K562 (cell line): Measurements from ENCODE around the gene HPSE2.

Source experiments
- BRCA1 ChIP-seq, 2 experiments: fragments of 450-650 bp in 1 of 2; sonication (generic) in 1 of 2; formaldehyde crosslinking in 1 of 2; IDR thresholded peaks; 2 replicates each; pipeline versions ENCODE4 v1.5.0 to v1.6.1; 2017 to 2020; ENCODE audit warnings: mild to moderate bottlenecking in 1 of 2, missing genetic modification reagents in 1 of 2
- MTF1 ChIP-seq: fragments of 250-450 bp; sonication (Bioruptor Pico); IDR thresholded peaks from 2 replicates; pipeline ENCODE4 v1.9.0; 2021; ENCODE audit warnings: moderate library complexity, mild to moderate bottlenecking, inconsistent platforms, borderline replicate concordance
- MYBL2 ChIP-seq, 2 experiments: fragments of 450-650 bp in 1 of 2; sonication (generic) in 1 of 2; formaldehyde crosslinking in 1 of 2; IDR thresholded peaks; 2 replicates each; pipeline versions ENCODE4 v1.6.1 to v1.8.1; 2017 to 2022; ENCODE audit warnings: borderline replicate concordance in 1 of 2, inconsistent platforms in 1 of 2, low read depth in 1 of 2, mild to moderate bottlenecking in 1 of 2, missing genetic modification reagents in 1 of 2, moderate library complexity in 1 of 2
- TAF1 ChIP-seq: IDR thresholded peaks from 2 replicates; pipeline ENCODE4 v1.6.1; 2011; ENCODE audit warnings: mild to moderate bottlenecking, low read length, moderate library complexity; ENCODE audit not compliant: insufficient read depth, control insufficient read depth, severe bottlenecking; ENCODE audit errors: extremely low read depth
- ZNF408 ChIP-seq: fragments of 250-450 bp; sonication (Bioruptor Pico); IDR thresholded peaks from 2 replicates; pipeline ENCODE4 v1.4.0; 2020; ENCODE audit warnings: low read depth, mild to moderate bottlenecking, moderate library complexity
- ZNF436 ChIP-seq: fragments of 250-450, 450-650 bp; sonication (Bioruptor Pico); formaldehyde crosslinking; IDR thresholded peaks from 2 replicates; pipeline ENCODE4 v1.7.0; 2020; ENCODE audit warnings: mild to moderate bottlenecking
- TF ChIP-seq, protein P1 (sequence below): fragments of 150-350 bp; conservative IDR thresholded peaks from 2 replicates; pipeline ENCODE4 v1.6.1; 2014; ENCODE audit warnings: low read length
- TF ChIP-seq, protein P2 (sequence below): sonication (generic); formaldehyde crosslinking; IDR thresholded peaks from 2 replicates; pipeline ENCODE4 v1.5.0; 2020; ENCODE audit warnings: missing genetic modification reagents
- TF ChIP-seq, protein P3 (sequence below), 2 experiments: fragments of 450-650 bp; formaldehyde crosslinking in 1 of 2; IDR thresholded peaks; 2 replicates each; pipeline versions ENCODE4 v1.4.0 to v1.6.1; 2014 to 2020; ENCODE audit warnings: mild to moderate bottlenecking in 2 of 2, borderline replicate concordance in 1 of 2, low read depth in 1 of 2
- TF ChIP-seq, protein P4 (sequence below): sonication (generic); formaldehyde crosslinking; IDR thresholded peaks from 2 replicates; pipeline ENCODE4 v1.8.0; 2022; ENCODE audit warnings: missing genetic modification reagents, mild to moderate bottlenecking, borderline replicate concordance
- TF ChIP-seq, protein P5 (sequence below), 3 experiments: IDR thresholded peaks in 2 of 3; conservative IDR thresholded peaks in 1 of 3; 2 replicates each; pipeline ENCODE4 v1.5.1; 2011 to 2012; ENCODE audit warnings: low read length in 3 of 3, mild to moderate bottlenecking in 3 of 3, control low read depth in 2 of 3, improper control_type of control experiment in 1 of 3, inconsistent platforms in 1 of 3, low read depth in 1 of 3, mixed read lengths in 1 of 3, moderate library complexity in 1 of 3; ENCODE audit not compliant: insufficient read depth in 2 of 3
- TF ChIP-seq, protein P6 (sequence below): fragments of 250-450 bp; sonication (Bioruptor Pico); IDR thresholded peaks from 2 replicates; pipeline ENCODE4 v1.5.0; 2020; ENCODE audit warnings: mild to moderate bottlenecking

DNA sequence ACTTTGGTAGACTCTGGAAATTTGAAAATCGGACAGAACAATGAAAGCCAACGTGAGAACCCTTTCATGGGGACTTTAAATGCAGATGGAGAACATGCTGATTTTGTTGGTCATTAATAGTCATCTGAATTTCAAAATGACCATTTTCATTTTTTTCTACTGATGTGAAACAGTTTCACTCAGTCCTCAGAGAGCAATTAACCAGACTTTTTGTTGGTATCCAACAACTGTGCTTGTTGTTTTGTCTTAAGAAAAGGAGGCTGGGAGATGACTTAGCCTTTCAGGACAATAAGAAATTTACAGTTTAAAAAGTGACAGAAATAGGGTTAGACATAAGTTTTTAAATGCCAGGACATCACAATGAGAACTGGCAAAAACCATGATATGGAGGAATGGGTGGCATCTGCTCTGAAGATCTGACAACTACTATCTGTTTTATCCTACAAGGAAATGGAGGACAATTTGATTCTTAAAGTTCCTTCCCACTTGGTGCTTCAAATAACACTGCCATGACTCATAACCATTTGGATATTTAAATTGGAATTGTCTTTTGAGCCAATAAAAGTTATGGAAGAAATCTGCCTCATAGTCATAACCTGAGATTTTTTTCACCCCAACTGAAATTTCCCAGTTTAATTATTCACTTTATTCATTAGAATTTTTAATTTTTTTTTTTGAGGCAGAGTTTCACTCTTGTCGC lies 701.8 kb downstream of the HPSE2 start:
- TF ChIP-seq, protein P1, sequence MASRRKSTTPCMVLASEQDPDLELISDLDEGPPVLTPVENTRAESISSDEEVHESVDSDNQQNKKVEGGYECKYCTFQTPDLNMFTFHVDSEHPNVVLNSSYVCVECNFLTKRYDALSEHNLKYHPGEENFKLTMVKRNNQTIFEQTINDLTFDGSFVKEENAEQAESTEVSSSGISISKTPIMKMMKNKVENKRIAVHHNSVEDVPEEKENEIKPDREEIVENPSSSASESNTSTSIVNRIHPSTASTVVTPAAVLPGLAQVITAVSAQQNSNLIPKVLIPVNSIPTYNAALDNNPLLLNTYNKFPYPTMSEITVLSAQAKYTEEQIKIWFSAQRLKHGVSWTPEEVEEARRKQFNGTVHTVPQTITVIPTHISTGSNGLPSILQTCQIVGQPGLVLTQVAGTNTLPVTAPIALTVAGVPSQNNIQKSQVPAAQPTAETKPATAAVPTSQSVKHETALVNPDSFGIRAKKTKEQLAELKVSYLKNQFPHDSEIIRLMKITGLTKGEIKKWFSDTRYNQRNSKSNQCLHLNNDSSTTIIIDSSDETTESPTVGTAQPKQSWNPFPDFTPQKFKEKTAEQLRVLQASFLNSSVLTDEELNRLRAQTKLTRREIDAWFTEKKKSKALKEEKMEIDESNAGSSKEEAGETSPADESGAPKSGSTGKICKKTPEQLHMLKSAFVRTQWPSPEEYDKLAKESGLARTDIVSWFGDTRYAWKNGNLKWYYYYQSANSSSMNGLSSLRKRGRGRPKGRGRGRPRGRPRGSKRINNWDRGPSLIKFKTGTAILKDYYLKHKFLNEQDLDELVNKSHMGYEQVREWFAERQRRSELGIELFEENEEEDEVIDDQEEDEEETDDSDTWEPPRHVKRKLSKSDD, result no peak
- TF ChIP-seq TAF1 (no peak), ZNF436 (CRISPR knock-in tag) (no peak), MYBL2 (IDR thresholded peaks at IDR 0.05; ENCODE audit: low read depth) (no peak), MYBL2 (CRISPR knock-in tag; IDR thresholded peaks at IDR 0.05; ENCODE audit: borderline replicate concordance) (no peak), MTF1 (CRISPR knock-in tag) (no peak), ZNF408 (CRISPR knock-in tag) (no peak), BRCA1 (IDR thresholded peaks at IDR 0.05) (no peak), BRCA1 (CRISPR knock-in tag; IDR thresholded peaks at IDR 0.05) (no peak)
- TF ChIP-seq, protein P2, sequence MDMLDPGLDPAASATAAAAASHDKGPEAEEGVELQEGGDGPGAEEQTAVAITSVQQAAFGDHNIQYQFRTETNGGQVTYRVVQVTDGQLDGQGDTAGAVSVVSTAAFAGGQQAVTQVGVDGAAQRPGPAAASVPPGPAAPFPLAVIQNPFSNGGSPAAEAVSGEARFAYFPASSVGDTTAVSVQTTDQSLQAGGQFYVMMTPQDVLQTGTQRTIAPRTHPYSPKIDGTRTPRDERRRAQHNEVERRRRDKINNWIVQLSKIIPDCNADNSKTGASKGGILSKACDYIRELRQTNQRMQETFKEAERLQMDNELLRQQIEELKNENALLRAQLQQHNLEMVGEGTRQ (CRISPR knock-in tag), result no peak
- TF ChIP-seq, protein P3, sequence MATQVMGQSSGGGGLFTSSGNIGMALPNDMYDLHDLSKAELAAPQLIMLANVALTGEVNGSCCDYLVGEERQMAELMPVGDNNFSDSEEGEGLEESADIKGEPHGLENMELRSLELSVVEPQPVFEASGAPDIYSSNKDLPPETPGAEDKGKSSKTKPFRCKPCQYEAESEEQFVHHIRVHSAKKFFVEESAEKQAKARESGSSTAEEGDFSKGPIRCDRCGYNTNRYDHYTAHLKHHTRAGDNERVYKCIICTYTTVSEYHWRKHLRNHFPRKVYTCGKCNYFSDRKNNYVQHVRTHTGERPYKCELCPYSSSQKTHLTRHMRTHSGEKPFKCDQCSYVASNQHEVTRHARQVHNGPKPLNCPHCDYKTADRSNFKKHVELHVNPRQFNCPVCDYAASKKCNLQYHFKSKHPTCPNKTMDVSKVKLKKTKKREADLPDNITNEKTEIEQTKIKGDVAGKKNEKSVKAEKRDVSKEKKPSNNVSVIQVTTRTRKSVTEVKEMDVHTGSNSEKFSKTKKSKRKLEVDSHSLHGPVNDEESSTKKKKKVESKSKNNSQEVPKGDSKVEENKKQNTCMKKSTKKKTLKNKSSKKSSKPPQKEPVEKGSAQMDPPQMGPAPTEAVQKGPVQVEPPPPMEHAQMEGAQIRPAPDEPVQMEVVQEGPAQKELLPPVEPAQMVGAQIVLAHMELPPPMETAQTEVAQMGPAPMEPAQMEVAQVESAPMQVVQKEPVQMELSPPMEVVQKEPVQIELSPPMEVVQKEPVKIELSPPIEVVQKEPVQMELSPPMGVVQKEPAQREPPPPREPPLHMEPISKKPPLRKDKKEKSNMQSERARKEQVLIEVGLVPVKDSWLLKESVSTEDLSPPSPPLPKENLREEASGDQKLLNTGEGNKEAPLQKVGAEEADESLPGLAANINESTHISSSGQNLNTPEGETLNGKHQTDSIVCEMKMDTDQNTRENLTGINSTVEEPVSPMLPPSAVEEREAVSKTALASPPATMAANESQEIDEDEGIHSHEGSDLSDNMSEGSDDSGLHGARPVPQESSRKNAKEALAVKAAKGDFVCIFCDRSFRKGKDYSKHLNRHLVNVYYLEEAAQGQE (IDR thresholded peaks at IDR 0.05; ENCODE audit: borderline replicate concordance), result no peak
- TF ChIP-seq, protein P3 (CRISPR knock-in tag; IDR thresholded peaks at IDR 0.05; ENCODE audit: low read depth), result no peak
- TF ChIP-seq, protein P4, sequence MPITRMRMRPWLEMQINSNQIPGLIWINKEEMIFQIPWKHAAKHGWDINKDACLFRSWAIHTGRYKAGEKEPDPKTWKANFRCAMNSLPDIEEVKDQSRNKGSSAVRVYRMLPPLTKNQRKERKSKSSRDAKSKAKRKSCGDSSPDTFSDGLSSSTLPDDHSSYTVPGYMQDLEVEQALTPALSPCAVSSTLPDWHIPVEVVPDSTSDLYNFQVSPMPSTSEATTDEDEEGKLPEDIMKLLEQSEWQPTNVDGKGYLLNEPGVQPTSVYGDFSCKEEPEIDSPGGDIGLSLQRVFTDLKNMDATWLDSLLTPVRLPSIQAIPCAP (CRISPR knock-in tag), result no peak
- TF ChIP-seq, protein P5, sequence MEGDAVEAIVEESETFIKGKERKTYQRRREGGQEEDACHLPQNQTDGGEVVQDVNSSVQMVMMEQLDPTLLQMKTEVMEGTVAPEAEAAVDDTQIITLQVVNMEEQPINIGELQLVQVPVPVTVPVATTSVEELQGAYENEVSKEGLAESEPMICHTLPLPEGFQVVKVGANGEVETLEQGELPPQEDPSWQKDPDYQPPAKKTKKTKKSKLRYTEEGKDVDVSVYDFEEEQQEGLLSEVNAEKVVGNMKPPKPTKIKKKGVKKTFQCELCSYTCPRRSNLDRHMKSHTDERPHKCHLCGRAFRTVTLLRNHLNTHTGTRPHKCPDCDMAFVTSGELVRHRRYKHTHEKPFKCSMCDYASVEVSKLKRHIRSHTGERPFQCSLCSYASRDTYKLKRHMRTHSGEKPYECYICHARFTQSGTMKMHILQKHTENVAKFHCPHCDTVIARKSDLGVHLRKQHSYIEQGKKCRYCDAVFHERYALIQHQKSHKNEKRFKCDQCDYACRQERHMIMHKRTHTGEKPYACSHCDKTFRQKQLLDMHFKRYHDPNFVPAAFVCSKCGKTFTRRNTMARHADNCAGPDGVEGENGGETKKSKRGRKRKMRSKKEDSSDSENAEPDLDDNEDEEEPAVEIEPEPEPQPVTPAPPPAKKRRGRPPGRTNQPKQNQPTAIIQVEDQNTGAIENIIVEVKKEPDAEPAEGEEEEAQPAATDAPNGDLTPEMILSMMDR (IDR thresholded peaks at IDR 0.05 in 2 of 3, conservative IDR thresholded peaks at IDR 0.05 in 1 of 3; ENCODE audit: insufficient read depth in 2 of 3, low read depth in 1 of 3, low read length in 3 of 3), result no peak
- TF ChIP-seq, protein P6, sequence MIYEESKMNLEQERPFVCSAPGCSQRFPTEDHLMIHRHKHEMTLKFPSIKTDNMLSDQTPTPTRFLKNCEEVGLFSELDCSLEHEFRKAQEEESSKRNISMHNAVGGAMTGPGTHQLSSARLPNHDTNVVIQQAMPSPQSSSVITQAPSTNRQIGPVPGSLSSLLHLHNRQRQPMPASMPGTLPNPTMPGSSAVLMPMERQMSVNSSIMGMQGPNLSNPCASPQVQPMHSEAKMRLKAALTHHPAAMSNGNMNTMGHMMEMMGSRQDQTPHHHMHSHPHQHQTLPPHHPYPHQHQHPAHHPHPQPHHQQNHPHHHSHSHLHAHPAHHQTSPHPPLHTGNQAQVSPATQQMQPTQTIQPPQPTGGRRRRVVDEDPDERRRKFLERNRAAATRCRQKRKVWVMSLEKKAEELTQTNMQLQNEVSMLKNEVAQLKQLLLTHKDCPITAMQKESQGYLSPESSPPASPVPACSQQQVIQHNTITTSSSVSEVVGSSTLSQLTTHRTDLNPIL (CRISPR knock-in tag), result no peak
